HEK293 (cell line): Measurements from ENCODE around the gene UAP1.

ENCODE experiments used
- CTCF ChIA-PET: fragments of 350-600 bp; formaldehyde crosslinking; extraction: SDS; loops from one replicate; lab custom pipeline; 2021; ENCODE audit warnings: antibody characterized with exemption; lab: Yijun Ruan, JAX
- POLR2A ChIA-PET: fragments of 300-600 bp; formaldehyde crosslinking; extraction: SDS; loops from one replicate; lab custom pipeline; 2020; ENCODE audit warnings: antibody characterized with exemption, inconsistent platforms; lab: Yijun Ruan, JAX
- H3K27ac ChIP-seq: fragments of 200-500 bp; sonication (Bioruptor generic); 2 replicates; pipeline ENCODE4 v1.5.1; 2014; ENCODE audit warnings: low read depth, low read length, control low read depth, inconsistent platforms; ENCODE audit errors: extremely low read depth
- H3K36me3 ChIP-seq, 2 experiments: fragments of 200-500 bp in 1 of 2; sonication (Bioruptor generic) in 1 of 2; 1 replicate in 1 of 2; 2 replicates in 1 of 2; pipeline ENCODE4 v1.5.1; 2014 to 2017; ENCODE audit warnings: inconsistent platforms in 2 of 2, low read length in 2 of 2; ENCODE audit not compliant: control insufficient read depth in 2 of 2, insufficient read depth in 1 of 2
- H3K4me1 ChIP-seq: fragments of 200-500 bp; sonication (Bioruptor generic); 2 replicates; pipeline ENCODE4 v1.5.1; 2014; ENCODE audit warnings: mild to moderate bottlenecking, low read length, inconsistent platforms; ENCODE audit not compliant: control insufficient read depth, insufficient read depth
- H3K4me3 ChIP-seq: 2 replicates; pipeline ENCODE4 v1.5.1; 2011; ENCODE audit warnings: low read depth, mild to moderate bottlenecking, control low read depth, low read length, moderate library complexity
- H3K9me3 ChIP-seq: fragments of 200-500 bp; sonication (Bioruptor generic); 2 replicates; pipeline ENCODE4 v1.5.1; 2014; ENCODE audit warnings: low read depth, low read length, inconsistent platforms; ENCODE audit not compliant: control insufficient read depth, insufficient read depth
- BCL6B ChIP-seq: fragments of 450-650 bp; formaldehyde crosslinking; IDR thresholded peaks from 2 replicates; pipeline ENCODE4 v1.5.1; 2017; ENCODE audit warnings: missing biosample characterization, missing genetic modification characterization
- CTCF ChIP-seq: fragments of 450-650 bp; formaldehyde crosslinking; IDR thresholded peaks from 2 replicates; pipeline ENCODE4 v1.5.1; 2016; ENCODE audit warnings: missing biosample characterization, missing genetic modification characterization
- FEZF1 ChIP-seq: fragments of 450-650 bp; formaldehyde crosslinking; IDR thresholded peaks from 2 replicates; pipeline ENCODE4 v1.5.1; 2016; ENCODE audit warnings: missing biosample characterization, missing genetic modification characterization
- GFI1B ChIP-seq: fragments of 450-650 bp; formaldehyde crosslinking; IDR thresholded peaks from 2 replicates; pipeline ENCODE4 v1.5.1; 2016; ENCODE audit warnings: missing biosample characterization, missing genetic modification characterization
- GLI4 ChIP-seq: fragments of 450-650 bp; formaldehyde crosslinking; IDR thresholded peaks from 2 replicates; pipeline ENCODE4 v1.5.1; 2016; ENCODE audit warnings: missing biosample characterization, missing genetic modification characterization
- KLF1 ChIP-seq: fragments of 450-650 bp; formaldehyde crosslinking; IDR thresholded peaks from 2 replicates; pipeline ENCODE4 v1.5.1; 2016; ENCODE audit warnings: missing biosample characterization, missing genetic modification characterization
- OVOL3 ChIP-seq: fragments of 450-650 bp; formaldehyde crosslinking; IDR thresholded peaks from 2 replicates; pipeline ENCODE4 v1.5.1; 2016; ENCODE audit warnings: missing biosample characterization, missing genetic modification characterization
- ZBTB1 ChIP-seq: fragments of 450-650 bp; formaldehyde crosslinking; IDR thresholded peaks from 2 replicates; pipeline ENCODE4 v1.5.1; 2016; ENCODE audit warnings: missing biosample characterization, missing genetic modification characterization
- ZBTB17 ChIP-seq: fragments of 450-650 bp; formaldehyde crosslinking; IDR thresholded peaks from 2 replicates; pipeline ENCODE4 v1.5.1; 2016; ENCODE audit warnings: missing biosample characterization, missing genetic modification characterization
- ZBTB20 ChIP-seq: fragments of 450-650 bp; formaldehyde crosslinking; IDR thresholded peaks from 2 replicates; pipeline ENCODE4 v1.5.1; 2016; ENCODE audit warnings: missing biosample characterization, missing genetic modification characterization
- ZBTB21 ChIP-seq: fragments of 450-650 bp; formaldehyde crosslinking; IDR thresholded peaks from 2 replicates; pipeline ENCODE4 v1.5.1; 2017; ENCODE audit warnings: missing biosample characterization, missing genetic modification characterization
- ZBTB26 ChIP-seq: fragments of 450-650 bp; formaldehyde crosslinking; optimal IDR thresholded peaks from 2 replicates; pipeline ENCODE3; 2016; ENCODE audit warnings: missing biosample characterization, mild to moderate bottlenecking, missing genetic modification characterization
- ZBTB44 ChIP-seq: fragments of 450-650 bp; IDR thresholded peaks from 2 replicates; pipeline ENCODE4 v1.5.1; 2018; ENCODE audit warnings: missing biosample characterization, mild to moderate bottlenecking, missing genetic modification characterization
- ZFP37 ChIP-seq: fragments of 450-650 bp; formaldehyde crosslinking; IDR thresholded peaks from 2 replicates; pipeline ENCODE4 v1.5.1; 2016; ENCODE audit warnings: missing biosample characterization, missing genetic modification characterization
- ZNF112 ChIP-seq: fragments of 450-650 bp; formaldehyde crosslinking; IDR thresholded peaks from 2 replicates; pipeline ENCODE4 v1.5.0; 2017; ENCODE audit warnings: missing biosample characterization, missing genetic modification characterization
- ZNF132 ChIP-seq: fragments of 450-650 bp; formaldehyde crosslinking; IDR thresholded peaks from 2 replicates; pipeline ENCODE4 v1.5.1; 2017; ENCODE audit warnings: missing biosample characterization, missing genetic modification characterization, borderline replicate concordance
- ZNF184 ChIP-seq: fragments of 450-650 bp; IDR thresholded peaks from 2 replicates; pipeline ENCODE4 v1.5.1; 2018; ENCODE audit warnings: missing biosample characterization, mild to moderate bottlenecking, missing genetic modification characterization
- ZNF19 ChIP-seq: fragments of 450-650 bp; formaldehyde crosslinking; IDR thresholded peaks from 2 replicates; pipeline ENCODE4; 2016; ENCODE audit warnings: missing biosample characterization, missing genetic modification characterization, low read depth
- ZNF2 ChIP-seq: fragments of 450-650 bp; formaldehyde crosslinking; IDR thresholded peaks from 2 replicates; pipeline ENCODE4 v1.5.1; 2016; ENCODE audit warnings: missing biosample characterization, missing genetic modification characterization
- ZNF202 ChIP-seq: fragments of 450-650 bp; formaldehyde crosslinking; IDR thresholded peaks from 2 replicates; pipeline ENCODE4 v1.5.1; 2016; ENCODE audit warnings: missing biosample characterization, missing genetic modification characterization, borderline replicate concordance
- ZNF211 ChIP-seq: fragments of 450-650 bp; formaldehyde crosslinking; IDR thresholded peaks from 2 replicates; pipeline ENCODE4 v1.5.1; 2016; ENCODE audit warnings: low read depth, missing biosample characterization, missing genetic modification characterization
- ZNF23 ChIP-seq: fragments of 450-650 bp; formaldehyde crosslinking; IDR thresholded peaks from 2 replicates; pipeline ENCODE4 v1.5.1; 2016; ENCODE audit warnings: missing biosample characterization, missing genetic modification characterization, borderline replicate concordance
- ZNF24 ChIP-seq: fragments of 450-650 bp; formaldehyde crosslinking; IDR thresholded peaks from 2 replicates; pipeline ENCODE4 v1.5.1; 2016; ENCODE audit warnings: missing biosample characterization, missing genetic modification characterization
- ZNF248 ChIP-seq: fragments of 450-650 bp; formaldehyde crosslinking; IDR thresholded peaks from 2 replicates; pipeline ENCODE4 v1.5.1; 2017; ENCODE audit warnings: missing biosample characterization, missing genetic modification characterization
- ZNF266 ChIP-seq: fragments of 450-650 bp; formaldehyde crosslinking; IDR thresholded peaks from 2 replicates; pipeline ENCODE4 v1.5.1; 2016; ENCODE audit warnings: missing biosample characterization, missing genetic modification characterization, low read depth
- ZNF274 ChIP-seq, 2 experiments: fragments of 200-500 bp in 1 of 2; fragments of 450-650 bp in 1 of 2; sonication (Bioruptor generic) in 1 of 2; formaldehyde crosslinking in 1 of 2; IDR thresholded peaks; 2 replicates each; pipeline versions ENCODE4 v1.5.1 to v1.6.1; 2014 to 2016; ENCODE audit warnings: borderline replicate concordance in 1 of 2, inconsistent platforms in 1 of 2, low read length in 1 of 2, missing biosample characterization in 1 of 2, missing genetic modification characterization in 1 of 2
- ZNF426 ChIP-seq: fragments of 450-650 bp; formaldehyde crosslinking; IDR thresholded peaks from 2 replicates; pipeline ENCODE4 v1.5.1; 2017; ENCODE audit warnings: missing biosample characterization, missing genetic modification characterization, mild to moderate bottlenecking, inconsistent platforms, moderate library complexity
- ZNF501 ChIP-seq: fragments of 450-650 bp; formaldehyde crosslinking; IDR thresholded peaks from 2 replicates; pipeline ENCODE4 v1.5.1; 2016; ENCODE audit warnings: missing biosample characterization, missing genetic modification characterization
- ZNF549 ChIP-seq: fragments of 450-650 bp; IDR thresholded peaks from 2 replicates; pipeline ENCODE4 v1.5.1; 2018; ENCODE audit warnings: missing biosample characterization, missing genetic modification characterization, mild to moderate bottlenecking, inconsistent platforms, moderate library complexity
- ZNF621 ChIP-seq: fragments of 450-650 bp; formaldehyde crosslinking; IDR thresholded peaks from 2 replicates; pipeline ENCODE4 v1.5.1; 2017; ENCODE audit warnings: missing biosample characterization, missing genetic modification characterization
- ZSCAN5A ChIP-seq: fragments of 450-650 bp; formaldehyde crosslinking; IDR thresholded peaks from 2 replicates; pipeline ENCODE4 v1.5.1; 2016; ENCODE audit warnings: missing biosample characterization, missing genetic modification characterization

UAP1 gene

GRCh38 chr1:162633081-162633762 lies 71.7 kb downstream of the UAP1 start:
- H3K4me3 ChIP-seq = no peak overlapping the region
- no peak overlapping the region for H3K27ac ChIP-seq
- POLR2A ChIA-PET = no interaction called here

GRCh38 chr1:162635418-162635817 lies 73.9 kb downstream of the UAP1 start:
- CTCF ChIA-PET = no interaction called here
- TF ChIP-seq ZNF266 (tag by site-specific recombination) (no peak), ZNF24 (no peak), ZSCAN5A (tag by site-specific recombination) (no peak), BCL6B (tag by site-specific recombination) (no peak), ZNF132 (tag by site-specific recombination) (no peak), KLF1 (tag by site-specific recombination) (no peak), ZFP37 (tag by site-specific recombination) (no peak), ZNF501 (tag by site-specific recombination) (no peak), ZBTB1 (no peak), ZNF211 (tag by site-specific recombination) (no peak)

More at GRCh38 chr1:162633081-162633762, 71.7 kb downstream of the UAP1 start:
- TF ChIP-seq ZBTB21 = no peak
- 0 out of 2 replicates have a peak, but pooled peaks have one; percentile 30 for TF ChIP-seq CTCF
- TF ChIP-seq ZNF2 (tag by site-specific recombination) = no peak
- no peak for TF ChIP-seq ZNF184 (tag by site-specific recombination)
- TF ChIP-seq ZBTB44 (tag by site-specific recombination) = no peak
- TF ChIP-seq GFI1B (tag by site-specific recombination) = no peak
- TF ChIP-seq ZNF274 (IDR thresholded peaks at IDR 0.05; ENCODE audit: low read length) = no peak
- TF ChIP-seq ZNF274 (tag by site-specific recombination; IDR thresholded peaks at IDR 0.05; ENCODE audit: borderline replicate concordance) = no peak
- no peak for TF ChIP-seq ZNF211 (tag by site-specific recombination)
- peak; percentile 70 for TF ChIP-seq ZBTB20
- TF ChIP-seq ZNF202 (tag by site-specific recombination) = no peak
- TF ChIP-seq ZBTB26 (tag by site-specific recombination) = no peak
- TF ChIP-seq ZNF23 (tag by site-specific recombination) = no peak
- TF ChIP-seq ZNF426 = no peak
- TF ChIP-seq GLI4 (tag by site-specific recombination) = no peak
- TF ChIP-seq ZNF19 (tag by site-specific recombination) = no peak
- TF ChIP-seq ZNF549 (tag by site-specific recombination) = no peak
- no peak for TF ChIP-seq ZNF621 (tag by site-specific recombination)
- no peak for TF ChIP-seq FEZF1
- TF ChIP-seq ZNF112 (tag by site-specific recombination) = no peak
- TF ChIP-seq ZBTB17 (tag by site-specific recombination) = peak; percentile 26
- no peak for TF ChIP-seq OVOL3 (tag by site-specific recombination)
- no peak for TF ChIP-seq ZNF248 (tag by site-specific recombination)
- TF ChIP-seq, all 188 proteins: peak for 3
- Histone ChIP-seq H3K9me3 (no peaks in the 10 kb centered on the region), H3K36me3 (no peaks in the 10 kb centered on the region), H3K4me1 (peaks cover 2% of the 10 kb centered on the region; the same call in 1 of the 2 replicates)
- CTCF ChIA-PET = interaction anchor here (0.6 to 2.2 kb wide), 5 partner anchors 19 to 728 kb away, joined by 3 to 10 read pairs (median 5); no protein-coding TSS in a partner anchor

More at GRCh38 chr1:162635418-162635817, 73.9 kb downstream of the UAP1 start:
- Histone ChIP-seq H3K4me3 (no peak overlapping the region), H3K4me1 (peaks cover 2% of the 10 kb centered on the region; the same call in 1 of the 2 replicates), H3K36me3 (no peaks in the 10 kb centered on the region), H3K9me3 (no peaks in the 10 kb centered on the region), H3K27ac (no peak overlapping the region)
- POLR2A ChIA-PET = no interaction called here
